GM19468 (cell line): Measurements from ENCODE around the gene TRIM77.
"Not testable (repeated sequence)": the region's sequence is repeated elsewhere in the genome, so short reads cannot be mapped to it uniquely, and the experiment has no call there.

ENCODE experiments used
- ATAC-seq: cut with Tn5 transposase; IDR thresholded peaks from one replicate; pipeline ENCODE4 v1.9.1; 2021; ENCODE audit warnings: mild to moderate bottlenecking, moderate library complexity, moderate number of reproducible peaks; ENCODE audit not compliant: unreplicated experiment; ENCODE audit errors: extremely low read depth

The TRIM77 gene, protein sequence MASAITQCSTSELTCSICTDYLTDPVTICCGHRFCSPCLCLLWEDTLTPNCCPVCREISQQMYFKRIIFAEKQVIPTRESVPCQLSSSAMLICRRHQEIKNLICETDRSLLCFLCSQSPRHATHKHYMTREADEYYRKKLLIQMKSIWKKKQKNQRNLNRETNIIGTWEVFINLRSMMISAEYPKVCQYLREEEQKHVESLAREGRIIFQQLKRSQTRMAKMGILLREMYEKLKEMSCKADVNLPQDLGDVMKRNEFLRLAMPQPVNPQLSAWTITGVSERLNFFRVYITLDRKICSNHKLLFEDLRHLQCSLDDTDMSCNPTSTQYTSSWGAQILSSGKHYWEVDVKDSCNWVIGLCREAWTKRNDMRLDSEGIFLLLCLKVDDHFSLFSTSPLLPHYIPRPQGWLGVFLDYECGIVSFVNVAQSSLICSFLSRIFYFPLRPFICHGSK

DNA sequence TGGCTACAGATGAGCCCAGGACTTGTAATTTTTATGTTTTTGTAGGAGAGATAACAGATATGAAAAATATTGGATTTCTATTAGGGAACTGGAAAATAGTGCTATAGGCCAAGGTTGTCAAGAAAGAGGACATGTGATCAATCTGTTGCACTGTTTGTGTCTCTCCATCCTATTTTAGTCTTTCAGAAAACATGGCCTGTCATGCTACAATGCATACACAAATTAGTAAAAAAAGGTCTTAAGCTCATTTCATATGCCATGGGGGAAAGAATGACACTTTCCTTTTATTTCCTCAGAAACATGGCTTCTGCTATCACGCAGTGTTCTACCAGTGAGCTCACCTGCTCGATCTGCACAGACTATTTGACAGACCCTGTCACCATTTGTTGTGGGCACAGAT lies at the start of gene TRIM77:
TSS of gene TRIM77 (plus strand) at position 301 of the 400 bp plus-strand sequence. CDS start at position 301, 0 bp downstream.
- ATAC-seq = not testable (repeated sequence)

DNA sequence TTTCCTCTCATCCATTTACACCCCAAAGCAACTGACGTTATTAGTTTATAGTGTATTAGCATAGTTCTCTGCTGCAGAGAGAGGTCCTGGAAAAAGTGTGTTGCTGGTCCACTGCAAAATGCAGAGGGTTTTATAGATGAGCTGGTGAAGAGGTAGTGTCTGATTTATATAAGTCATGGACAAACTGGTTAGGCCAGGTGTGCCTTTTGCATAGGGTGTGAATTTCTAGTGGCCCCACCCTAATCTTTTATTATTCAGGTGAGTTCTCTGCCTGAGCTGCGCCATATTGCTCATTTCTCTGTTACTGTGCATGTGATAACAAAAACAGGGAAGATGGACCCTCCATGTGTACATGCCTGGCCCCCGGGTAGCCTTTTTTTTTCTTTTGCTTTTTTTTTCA lies 43.1 kb upstream of the TRIM77 start:
- no peak for ATAC-seq

DNA sequence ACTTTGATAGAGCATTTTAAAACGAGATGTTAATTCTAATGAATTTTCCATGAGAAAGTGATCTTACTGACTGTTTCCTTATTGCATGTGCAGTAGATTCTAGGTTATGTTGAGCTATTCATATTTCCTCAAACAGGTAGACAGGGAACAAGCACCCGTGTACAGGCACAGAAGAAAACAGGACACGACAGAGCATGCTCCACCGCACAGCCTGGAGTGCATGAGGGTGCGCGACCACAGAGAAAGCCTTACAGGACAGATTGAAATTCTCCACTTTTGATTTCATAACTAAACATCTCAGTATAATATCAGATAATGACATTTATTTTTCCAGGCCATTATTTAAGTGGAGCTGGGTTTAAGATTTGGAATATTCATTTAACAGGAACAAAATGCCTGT lies 41.9 kb upstream of the TRIM77 start:
- not testable (repeated sequence) for ATAC-seq

DNA sequence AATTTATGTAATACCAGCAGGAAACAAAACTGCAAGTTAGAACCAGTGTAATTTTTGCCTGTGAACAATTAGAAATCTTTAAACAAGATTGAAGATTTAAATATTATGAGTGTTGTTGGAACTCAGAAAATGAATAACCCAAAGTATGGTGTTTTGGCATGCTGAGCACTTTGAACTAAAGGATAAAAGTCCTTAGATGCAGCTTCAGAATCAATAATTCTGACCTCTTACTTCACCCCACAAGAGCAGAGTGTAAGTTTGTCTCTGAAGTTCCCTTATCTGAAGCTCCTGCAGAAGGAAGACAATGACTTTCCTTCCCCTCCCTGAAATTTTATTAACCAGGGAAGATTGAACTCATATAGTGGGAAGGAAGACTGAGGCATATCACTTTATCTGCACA lies 40.5 kb upstream of the TRIM77 start:
- not testable (repeated sequence) for ATAC-seq

DNA sequence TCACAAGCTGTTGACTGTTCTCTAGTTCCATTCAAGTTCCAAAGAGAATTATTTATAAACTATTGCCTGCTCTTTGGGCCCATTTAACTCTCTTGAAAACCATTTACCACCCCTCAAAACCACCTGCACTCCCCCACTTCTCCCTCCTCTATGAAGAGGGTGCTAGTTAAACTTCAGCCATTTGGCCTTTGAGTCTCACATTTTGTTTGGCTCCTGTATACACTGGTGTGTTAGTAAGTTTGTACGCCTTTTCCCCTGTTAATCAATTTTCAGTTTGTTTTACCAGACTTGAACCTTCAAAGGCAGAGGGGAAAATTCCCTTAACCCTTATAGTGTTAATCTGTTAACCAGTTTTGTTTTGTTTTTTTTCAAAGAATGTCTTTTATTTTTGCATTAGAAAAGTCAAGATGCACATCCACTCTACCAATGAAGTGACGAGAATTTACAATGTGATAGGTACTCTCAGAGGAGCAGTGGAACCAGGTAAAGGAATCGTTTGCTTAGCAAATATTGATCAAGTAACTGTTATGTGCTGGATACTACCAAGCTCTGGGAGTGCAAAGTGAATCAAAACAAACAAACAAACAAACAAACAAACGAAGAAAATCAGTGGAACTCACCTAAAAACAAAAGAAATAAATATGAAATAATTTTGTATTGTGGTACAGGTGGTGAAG lies 40.0 kb upstream of the TRIM77 start:
- not testable (repeated sequence) for ATAC-seq

DNA sequence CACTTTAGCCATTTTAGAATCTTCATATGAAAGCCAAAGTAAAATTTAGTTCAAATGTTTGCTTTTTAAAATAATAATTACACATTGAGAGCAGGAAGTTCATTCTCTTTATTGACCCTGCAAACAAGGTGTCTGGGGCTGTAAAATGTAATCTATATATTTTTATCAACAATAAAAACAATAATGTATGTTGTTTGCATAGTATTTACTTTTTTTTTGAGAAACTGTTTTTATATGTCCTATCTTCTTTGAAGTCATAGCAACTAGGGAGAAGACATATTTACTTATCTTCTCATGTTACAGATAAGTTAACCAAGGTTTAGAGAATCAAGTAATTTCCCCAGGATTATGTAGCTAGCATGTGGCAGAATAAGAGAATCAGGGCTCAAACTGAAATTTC lies 37.6 kb upstream of the TRIM77 start:
- not testable (repeated sequence) for ATAC-seq

DNA sequence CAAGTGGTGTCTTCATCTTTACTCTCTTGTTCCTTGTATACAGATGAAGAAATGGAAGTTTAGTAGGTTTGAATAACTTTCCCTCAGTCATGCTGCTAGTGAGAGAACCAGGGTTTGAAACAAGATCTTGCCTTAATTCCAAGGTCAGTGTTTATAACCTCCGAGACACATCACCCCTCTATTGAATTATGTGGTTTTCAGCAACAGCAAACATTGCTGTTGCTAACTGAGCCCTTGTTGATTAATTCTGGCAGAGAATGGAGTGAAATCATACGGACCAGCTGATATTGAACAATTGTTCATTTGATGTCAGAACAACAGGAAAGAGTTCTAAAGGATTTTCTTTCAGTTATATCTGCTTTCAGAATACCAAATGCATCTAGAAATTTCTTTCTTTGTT lies 36.7 kb upstream of the TRIM77 start:
- ATAC-seq = not testable (repeated sequence)

DNA sequence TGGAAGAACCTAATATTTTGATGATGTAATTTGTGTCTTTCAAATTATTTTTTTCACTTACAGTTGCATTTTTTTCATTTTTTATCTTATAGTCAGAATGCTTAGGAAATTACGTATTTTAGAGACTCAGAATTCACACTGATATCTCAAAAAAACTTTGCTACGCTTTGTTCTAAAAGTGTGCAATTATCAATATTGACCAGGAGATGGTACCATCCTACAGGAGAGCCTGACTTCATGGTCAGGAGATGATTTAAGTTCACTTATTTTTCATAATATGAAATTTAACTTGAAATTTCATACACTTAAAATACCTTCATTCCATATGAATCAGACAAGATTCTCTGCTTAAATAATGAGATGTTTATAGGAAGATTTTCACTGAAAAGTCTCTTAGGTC lies 34.7 kb upstream of the TRIM77 start:
- not testable (repeated sequence) for ATAC-seq

DNA sequence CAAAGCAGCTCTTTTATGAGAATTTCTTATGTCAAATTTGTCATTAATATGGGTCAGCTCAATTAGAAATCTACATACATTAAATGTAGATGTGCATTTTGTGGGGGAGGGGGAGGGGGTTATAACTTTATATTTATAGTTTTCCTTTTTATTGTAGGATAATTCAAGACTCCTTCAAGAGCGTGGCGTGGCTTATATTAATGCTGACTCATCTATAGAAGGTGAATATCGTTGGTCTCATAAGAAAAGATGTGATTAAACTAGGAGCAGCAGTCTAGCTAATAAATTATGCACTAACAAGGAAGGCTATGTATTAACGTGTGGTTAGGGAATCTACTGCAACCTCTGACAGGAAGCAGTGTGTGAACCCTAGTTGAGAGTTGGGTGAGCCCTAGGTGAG lies 34.2 kb upstream of the TRIM77 start:
- not testable (repeated sequence) for ATAC-seq

DNA sequence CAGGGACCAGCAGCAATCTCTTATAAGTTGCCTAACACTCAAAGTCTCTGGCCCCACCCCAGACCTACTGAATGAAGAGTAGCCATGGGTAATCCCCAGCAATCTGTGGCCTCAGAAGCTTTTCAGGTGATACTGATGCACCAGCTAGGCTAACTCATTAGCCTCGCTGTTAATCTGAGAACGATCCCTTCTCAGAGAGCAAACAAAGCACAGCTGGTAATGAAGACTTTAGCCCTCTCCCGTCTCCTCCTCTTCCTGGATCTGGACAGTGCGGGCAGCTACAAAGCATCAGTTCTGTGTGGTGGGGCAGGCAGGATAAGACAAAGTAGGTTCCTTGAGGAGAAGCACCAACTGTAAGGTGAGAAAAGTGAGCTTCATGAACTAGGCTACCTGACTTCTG lies 3.0 kb upstream of the TRIM77 start:
- ATAC-seq = not testable (repeated sequence)

DNA sequence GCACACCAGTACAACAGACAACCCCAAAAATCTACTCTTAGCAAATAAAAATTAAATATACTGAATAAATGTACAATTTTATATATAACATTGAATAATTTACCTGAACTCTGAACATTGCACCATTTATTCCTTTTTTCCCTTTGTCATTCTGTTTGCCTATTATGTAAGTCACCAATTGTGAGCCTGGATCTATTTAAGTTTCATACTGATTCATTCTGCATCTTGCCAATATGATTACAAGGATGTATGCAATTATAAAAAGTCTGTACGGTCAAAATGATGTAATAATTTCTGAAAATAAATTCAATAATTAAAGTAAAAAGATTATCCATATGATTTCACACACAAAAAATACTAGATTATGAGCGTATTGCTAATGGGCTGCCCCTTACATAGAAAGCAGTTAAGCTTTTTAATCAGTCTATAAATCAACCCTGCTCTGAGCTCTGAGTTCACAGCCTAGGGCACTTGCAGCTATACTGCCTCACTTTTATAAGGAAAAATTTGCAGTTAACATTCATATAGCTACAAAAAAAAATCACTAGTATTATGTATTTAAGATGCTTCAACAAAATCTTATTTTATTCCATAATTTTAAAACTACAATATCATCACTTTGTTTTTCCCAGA lies 14.9 kb downstream of the TRIM77 start:
- ATAC-seq = not testable (repeated sequence)

DNA sequence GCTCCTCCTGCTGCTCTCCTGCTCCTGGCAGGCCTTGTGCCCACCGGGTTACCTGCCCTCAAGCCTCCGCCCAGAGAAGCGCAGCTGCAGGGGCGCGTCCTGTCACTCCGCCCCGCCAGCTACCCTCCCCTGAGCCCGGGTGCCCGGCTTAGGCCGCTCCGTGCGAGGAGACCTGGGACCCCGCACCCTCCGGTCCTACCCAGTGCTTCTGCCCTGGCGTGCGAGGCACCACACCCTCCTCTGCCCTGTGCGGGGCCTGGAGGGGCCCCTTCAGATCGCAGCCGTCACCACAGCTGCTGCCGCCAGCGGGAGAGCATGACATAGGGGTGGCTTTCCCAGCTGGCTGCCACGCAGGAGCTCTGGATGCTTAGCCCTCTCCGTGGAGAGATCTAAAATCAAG lies 20.1 kb downstream of the TRIM77 start:
- not testable (repeated sequence) for ATAC-seq

DNA sequence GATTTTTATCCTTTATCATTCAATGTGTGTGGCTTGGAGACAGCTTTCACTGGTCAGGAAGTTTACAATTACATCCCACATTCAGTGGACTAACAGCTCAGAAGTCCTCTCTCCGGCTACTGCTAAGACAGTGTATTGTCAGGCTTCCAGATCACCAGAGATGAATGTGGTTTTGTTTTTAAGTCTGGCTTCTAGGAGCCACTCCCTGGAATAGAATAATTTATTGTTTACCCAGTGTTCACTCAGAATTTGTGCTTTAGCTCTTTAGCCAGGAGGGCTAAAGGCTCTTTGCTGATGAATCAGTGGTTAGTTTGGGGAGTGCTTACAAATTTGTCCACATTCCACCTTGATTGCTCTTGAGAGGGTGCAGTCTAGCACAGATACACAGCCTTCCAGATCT lies 26.5 kb downstream of the TRIM77 start:
- no peak for ATAC-seq

DNA sequence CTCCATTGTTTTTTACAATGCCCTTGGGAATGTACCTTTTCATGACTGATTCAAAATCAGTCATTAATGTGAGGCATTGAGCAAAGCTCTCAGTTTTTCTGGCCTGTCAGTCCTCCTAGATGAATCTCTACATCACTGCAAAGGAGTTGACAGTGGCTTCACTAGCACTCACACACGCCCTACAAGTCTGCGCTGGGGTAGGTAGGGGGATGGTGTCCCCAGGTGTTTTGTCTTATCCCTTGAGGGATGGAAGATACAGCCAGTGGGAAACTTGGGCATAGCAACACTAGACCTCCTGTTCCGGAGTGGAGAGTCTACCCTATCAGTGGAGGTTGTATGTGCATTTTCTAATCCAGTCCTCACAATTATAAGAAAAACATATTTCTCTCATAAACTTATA lies 27.0 kb downstream of the TRIM77 start:
- no peak for ATAC-seq

DNA sequence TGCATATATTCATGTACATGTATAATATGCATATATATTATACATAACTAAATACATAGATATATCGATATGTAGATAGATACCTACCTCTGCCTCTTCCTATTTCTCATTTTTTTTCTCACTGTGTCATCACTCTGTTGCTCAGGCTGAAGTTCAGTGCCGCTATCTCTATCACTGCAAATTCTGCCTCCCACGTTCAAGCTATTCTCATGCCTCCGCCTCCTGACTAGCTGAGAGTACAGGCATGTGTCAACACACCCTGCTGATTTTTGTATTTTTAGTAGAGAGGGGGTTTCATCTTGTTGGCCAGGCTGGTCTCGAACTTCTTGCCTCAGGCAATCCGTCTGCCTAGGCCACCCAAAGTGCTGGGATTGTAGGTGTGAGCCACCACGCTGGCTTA lies 31.3 kb downstream of the TRIM77 start:
- not testable (repeated sequence) for ATAC-seq

DNA sequence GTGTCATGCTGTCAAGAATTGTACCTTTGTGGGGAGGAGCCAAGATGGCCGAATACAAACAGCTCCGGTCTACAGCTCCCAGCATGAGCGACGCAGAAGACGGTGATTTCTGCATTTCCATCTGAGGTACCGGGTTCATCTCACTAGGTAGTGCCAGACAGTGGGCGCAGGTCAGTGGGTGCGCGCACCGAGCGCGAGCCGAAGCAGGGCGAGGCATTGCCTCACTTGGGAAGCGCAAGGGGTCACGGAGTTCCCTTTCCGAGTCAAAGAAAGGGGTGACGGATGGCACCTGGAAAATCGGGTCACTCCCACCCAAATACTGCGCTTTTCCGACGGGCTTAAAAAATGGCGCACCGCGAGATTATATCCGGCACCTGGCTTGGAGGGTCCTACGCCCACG lies 34.1 kb downstream of the TRIM77 start:
- ATAC-seq = not testable (repeated sequence)

DNA sequence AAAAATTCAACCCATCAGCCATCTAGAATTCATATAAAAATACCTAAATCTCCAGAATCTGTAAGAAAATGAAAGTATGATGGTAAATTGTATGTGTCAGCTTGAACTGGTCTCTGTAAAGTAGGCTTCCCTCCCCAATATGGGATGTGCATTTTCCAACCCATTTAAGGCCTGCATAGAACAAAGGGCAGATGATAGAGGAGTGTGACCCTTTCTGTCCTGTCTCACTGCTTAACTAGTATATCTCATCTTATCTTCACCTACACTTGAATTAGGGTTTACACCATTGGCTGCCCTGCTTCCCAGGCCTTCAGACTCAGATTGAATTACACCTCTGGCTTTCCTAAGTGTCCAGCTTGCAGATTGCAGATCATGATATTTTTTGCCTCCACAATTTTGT lies 40.7 kb downstream of the TRIM77 start:
- ATAC-seq = not testable (repeated sequence)
